Dermis lymphatic vessel endothelial cell (primary cell): Measurements from ENCODE around the gene OTUD6A. TPM values are rescaled to one million over a fixed set of nuclear protein-coding genes. Genes with fewer than 3 reads are reported as not detected.

Source experiments
- total RNA-seq: library from RNA; depleted of rRNA; stranded (reverse); fragments of >200 nt; gene quantifications from 2 replicates; pipeline ENCODE4 v1.2.1, GENCODE V29; 2014

OTUD6A gene, protein sequence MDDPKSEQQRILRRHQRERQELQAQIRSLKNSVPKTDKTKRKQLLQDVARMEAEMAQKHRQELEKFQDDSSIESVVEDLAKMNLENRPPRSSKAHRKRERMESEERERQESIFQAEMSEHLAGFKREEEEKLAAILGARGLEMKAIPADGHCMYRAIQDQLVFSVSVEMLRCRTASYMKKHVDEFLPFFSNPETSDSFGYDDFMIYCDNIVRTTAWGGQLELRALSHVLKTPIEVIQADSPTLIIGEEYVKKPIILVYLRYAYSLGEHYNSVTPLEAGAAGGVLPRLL
- not detected in 2 replicates for total RNA-seq

DNA sequence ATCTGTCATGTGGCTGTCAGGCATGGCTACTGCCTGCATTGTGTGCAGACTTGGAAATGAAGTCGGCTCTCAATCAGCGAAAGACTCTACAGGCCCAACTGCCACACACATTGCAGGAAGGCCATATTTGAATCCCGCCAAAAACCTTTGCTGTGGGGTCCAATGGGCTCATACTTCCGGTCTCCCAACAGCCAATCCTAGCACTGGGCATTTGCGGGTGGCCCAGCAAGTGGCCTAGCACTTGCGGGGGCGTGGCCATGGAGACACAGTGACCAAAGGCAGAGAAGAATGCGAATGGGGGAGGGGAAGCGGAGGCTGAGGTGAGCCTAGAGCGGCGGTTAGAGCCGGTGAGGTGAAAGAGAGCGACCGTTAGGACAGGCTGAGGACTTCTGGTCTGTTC lies at the start of gene OTUD6A:
Gene OTUD6A (plus strand): TSS at position 382 of the 400 bp plus-strand sequence. CDS start 68 bp downstream, outside the sequence.

DNA sequence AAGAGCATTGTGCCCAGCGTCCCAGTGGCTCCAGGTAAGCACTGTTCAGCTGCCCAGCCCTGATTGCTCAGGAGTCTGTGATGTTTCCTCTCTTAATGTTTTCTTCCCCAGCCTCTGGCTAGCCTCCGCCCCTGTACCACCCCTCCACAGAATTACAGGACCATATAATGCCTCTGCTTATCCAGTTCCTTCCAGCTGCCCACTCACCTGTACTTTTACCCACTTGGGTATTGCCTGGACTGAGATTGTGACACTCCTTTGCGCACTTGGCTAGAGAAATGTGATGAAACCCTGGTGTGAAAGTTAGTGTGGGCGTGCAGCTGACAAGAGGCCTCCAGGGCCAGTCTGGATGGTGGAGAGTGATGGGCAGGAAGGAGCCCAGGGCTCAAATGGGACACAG lies 12.3 kb upstream of the OTUD6A start, which contains the start of gene AWAT2:
Gene AWAT2 (minus strand): TSS at position 14 of the 400 bp plus-strand sequence. CDS start 6 bp downstream, at position 8.

Other genes starting within 250 kb of the OTUD6A start
- 0.17 and 0.43 TPM in 2 replicates for gene AWAT2, start 12.5 kb upstream of the OTUD6A start, total RNA-seq
- 86.5 and 118 TPM in 2 replicates for gene IGBP1, start 71.0 kb downstream of the OTUD6A start, total RNA-seq
- gene DGAT2L6, start 115.0 kb downstream of the OTUD6A start, total RNA-seq, result not detected in 2 replicates
- not detected in 2 replicates for gene AWAT1, start 172.2 kb downstream of the OTUD6A start, total RNA-seq
- gene P2RY4, start 197.7 kb downstream of the OTUD6A start, total RNA-seq, result 0.09 TPM in 1 of 2 replicates, not detected in the other
- gene ARR3, start 205.9 kb downstream of the OTUD6A start, total RNA-seq, result not detected in 2 replicates
- not detected in 2 replicates for gene RAB41, start 219.7 kb downstream of the OTUD6A start, total RNA-seq
- 32.1 and 32.9 TPM in 2 replicates for gene PDZD11, start 227.5 kb downstream of the OTUD6A start, total RNA-seq
- gene KIF4A, start 227.6 kb downstream of the OTUD6A start, total RNA-seq, result 2.6 and 2.9 TPM in 2 replicates